WI38 (cell line): ENCODE results near the gene STARD13.

ENCODE experiments used
- H3K4me3 ChIP-seq: 2 replicates; pipeline ENCODE4 v1.5.1; 2011; ENCODE audit warnings: low read depth, mild to moderate bottlenecking, control low read depth, low read length
- CTCF ChIP-seq: IDR thresholded peaks from 2 replicates; pipeline ENCODE4 v1.5.1; 2012; ENCODE audit warnings: low read depth, mild to moderate bottlenecking, control low read depth, low read length

STARD13 gene

GRCh38 chr13:33326246-33326645 lies 40.7 kb upstream of the STARD13 start:
- TF ChIP-seq CTCF = no peak
- H3K4me3 ChIP-seq = no peak overlapping the region

GRCh38 chr13:33323801-33324510 lies 38.4 kb upstream of the STARD13 start:
- no peak overlapping the region for H3K4me3 ChIP-seq
- TF ChIP-seq CTCF = no peak

- peak overlapping the region; percentile 54 for H3K4me3 ChIP-seq
- no peak for TF ChIP-seq CTCF
Observed at GRCh38 chr13:33322965-33323668, 37.6 kb upstream of the STARD13 start.

GRCh38 chr13:33322543-33322809 lies 36.9 kb upstream of the STARD13 start:
- no peak for TF ChIP-seq CTCF
- peak overlapping the region; percentile 54 for H3K4me3 ChIP-seq

GRCh38 chr13:33321686-33322542 lies 36.4 kb upstream of the STARD13 start:
- no peak for TF ChIP-seq CTCF
- H3K4me3 ChIP-seq = peak overlapping the region; percentile 54

GRCh38 chr13:33319859-33320258 lies 34.3 kb upstream of the STARD13 start:
- TF ChIP-seq CTCF = no peak
- no peak overlapping the region for H3K4me3 ChIP-seq

GRCh38 chr13:33318744-33319143 lies 33.2 kb upstream of the STARD13 start:
- no peak for TF ChIP-seq CTCF
- H3K4me3 ChIP-seq = no peak overlapping the region
